Raji (cell line): ENCODE results near the gene ZNF69.

Experiments used
- POLR2A ChIP-seq: IDR thresholded peaks from 2 replicates; pipeline ENCODE4 v1.6.1; 2011; ENCODE audit warnings: low read depth, low read length, control low read depth; ENCODE audit not compliant: insufficient read depth

The ZNF69 gene

GRCh38 chr19:11887611-11888531 lies at the start of gene ZNF69:
ZNF69 (plus strand) TSS chr19:11887782; CDS start chr19:11887924, 142 bp downstream.
- no peak for TF ChIP-seq POLR2A

GRCh38 chr19:11843722-11844121 lies 43.9 kb upstream of the ZNF69 start:
- no peak for TF ChIP-seq POLR2A

GRCh38 chr19:11848200-11848593 lies 39.4 kb upstream of the ZNF69 start:
- TF ChIP-seq POLR2A = no peak

GRCh38 chr19:11848594-11849469 lies 38.8 kb upstream of the ZNF69 start, which contains the start of gene ZNF439:
ZNF439 (plus strand) TSS chr19:11848726; CDS start chr19:11848868, 142 bp downstream.
- peak; percentile 73 for TF ChIP-seq POLR2A

GRCh38 chr19:11853358-11853757 lies 34.2 kb upstream of the ZNF69 start:
- no peak for TF ChIP-seq POLR2A

- no peak for TF ChIP-seq POLR2A
Measured at GRCh38 chr19:11856596-11857250, 30.9 kb upstream of the ZNF69 start.

DNA sequence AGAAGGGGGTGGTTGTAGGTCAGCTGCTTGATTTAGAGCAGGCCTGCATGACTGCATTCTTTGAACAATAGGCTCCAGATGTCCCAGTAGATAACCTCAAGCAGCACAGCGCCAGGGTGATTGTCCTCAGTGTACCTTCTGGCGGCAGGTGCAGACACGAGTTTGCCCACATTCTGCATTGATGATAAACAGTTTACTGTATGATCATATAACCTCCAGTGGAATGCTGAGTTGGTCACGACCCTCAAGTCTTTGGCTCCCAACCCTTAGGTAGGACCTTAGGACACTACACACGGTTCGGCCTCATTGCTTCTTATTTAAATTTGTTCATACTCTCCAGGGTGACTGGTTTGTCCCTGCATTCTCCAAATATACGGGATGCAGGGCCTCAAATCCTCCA lies 26.9 kb upstream of the ZNF69 start:
- no peak for TF ChIP-seq POLR2A

DNA sequence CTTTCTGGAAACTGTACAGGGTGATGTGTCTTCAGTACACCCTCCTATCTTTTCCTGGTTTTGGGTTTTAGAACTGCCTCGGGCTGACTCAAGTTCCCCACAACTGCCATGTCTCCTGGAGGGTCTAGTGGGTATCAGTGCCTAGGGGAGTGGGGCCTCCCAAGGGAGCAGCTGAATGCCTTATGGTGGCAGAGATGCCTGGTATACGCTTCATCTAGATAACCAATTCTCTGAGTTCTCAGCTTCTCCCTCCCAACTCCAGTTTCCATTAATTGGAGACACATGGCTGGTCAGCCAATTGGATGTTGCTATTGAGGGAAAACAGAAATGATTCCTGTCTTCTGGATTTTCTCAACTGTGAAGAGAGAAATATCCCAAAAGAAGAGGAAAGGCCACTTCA lies 26.3 kb upstream of the ZNF69 start:
- no peak for TF ChIP-seq POLR2A

DNA sequence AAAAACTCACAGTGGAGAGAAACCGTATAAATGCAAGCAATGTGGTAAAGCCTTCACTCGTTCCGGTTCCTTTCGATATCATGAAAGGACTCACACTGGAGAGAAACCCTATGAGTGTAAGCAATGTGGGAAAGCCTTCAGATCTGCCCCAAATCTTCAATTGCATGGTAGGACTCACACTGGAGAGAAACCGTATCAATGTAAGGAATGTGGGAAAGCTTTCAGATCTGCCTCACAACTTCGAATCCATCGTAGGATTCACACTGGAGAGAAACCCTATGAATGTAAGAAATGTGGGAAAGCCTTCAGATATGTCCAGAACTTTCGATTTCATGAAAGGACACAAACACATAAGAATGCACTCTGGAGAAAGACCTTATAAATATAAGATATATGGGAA lies 19.4 kb upstream of the ZNF69 start:
- no peak for TF ChIP-seq POLR2A

DNA sequence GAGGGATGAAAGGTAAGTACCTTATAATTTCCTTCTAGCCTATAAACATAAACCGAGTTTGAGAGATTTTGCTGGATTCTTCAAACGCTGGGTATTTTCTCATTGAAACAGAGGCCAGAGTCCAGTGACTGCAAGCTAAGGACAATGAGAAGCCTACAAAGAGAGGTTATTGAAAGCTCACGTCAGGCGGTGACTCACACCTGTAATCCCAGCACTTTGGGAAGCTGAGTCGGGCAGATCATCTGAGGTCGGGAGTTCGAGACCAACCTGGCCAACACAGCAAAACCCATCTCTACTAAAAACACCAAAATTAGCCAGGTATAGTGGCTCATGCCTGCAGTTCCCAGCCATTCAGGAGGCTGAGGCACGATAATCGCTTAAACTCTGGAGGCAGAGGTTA lies 15.0 kb upstream of the ZNF69 start:
- TF ChIP-seq POLR2A = no peak

DNA sequence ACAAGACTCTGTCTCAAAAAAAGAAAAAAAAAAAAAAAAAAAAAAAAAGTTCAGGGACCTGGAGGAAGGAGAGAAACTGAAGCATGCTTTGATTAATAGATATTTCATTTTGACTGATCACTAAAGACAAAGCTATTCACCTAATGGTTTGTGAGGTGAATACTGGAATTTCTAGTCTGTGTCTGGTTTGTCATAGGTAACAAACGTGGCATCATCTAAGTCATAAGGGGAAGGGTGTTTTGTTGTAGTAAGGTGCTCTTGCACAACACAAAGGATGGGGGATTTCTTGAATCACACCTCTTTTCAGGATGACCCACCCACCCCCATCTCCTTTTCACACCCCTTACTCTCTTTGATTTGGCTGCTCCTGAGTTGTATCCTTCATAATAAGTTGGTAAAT lies 13.8 kb upstream of the ZNF69 start:
- TF ChIP-seq POLR2A = no peak

DNA sequence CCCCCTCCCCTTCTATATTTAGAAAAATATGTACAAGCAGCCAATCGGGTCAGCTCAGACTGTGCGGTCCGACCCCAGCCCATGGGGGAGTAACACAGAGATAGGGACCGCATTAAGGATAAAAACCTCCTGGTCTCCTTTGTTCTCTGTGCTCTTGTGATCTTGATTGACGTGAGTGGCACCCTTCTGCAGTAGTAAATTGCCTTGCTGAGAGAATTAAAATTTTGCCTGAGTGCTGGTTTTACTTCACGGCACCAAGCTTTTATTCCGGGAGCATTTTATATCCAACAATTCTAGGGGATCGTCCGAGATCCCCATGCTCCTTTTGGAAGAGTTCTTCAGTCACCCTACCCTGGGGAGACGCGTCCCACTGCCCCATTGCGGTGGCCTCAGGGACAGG lies 7.0 kb upstream of the ZNF69 start:
- TF ChIP-seq POLR2A = no peak

- no peak for TF ChIP-seq POLR2A
Measured at GRCh38 chr19:11881151-11881800, 6.3 kb upstream of the ZNF69 start.

DNA sequence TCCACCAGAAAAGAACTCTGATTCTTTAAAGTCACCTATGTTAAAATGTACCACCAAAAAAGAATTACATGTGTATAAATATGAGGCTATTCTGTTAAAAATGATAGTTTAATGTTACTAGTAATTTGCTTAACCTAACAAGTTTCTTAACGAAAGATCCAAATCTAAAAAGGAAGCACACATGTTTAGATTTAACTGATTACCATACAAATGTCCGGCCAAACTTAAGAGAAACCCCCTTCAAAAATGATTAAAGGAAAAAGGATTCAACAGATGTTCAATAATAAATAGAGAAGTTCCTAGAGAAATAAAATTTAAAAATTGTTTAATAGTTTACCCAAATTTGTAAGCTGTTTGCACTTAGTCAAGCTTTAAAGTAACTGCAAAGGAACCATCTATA lies 5.0 kb upstream of the ZNF69 start:
- no peak for TF ChIP-seq POLR2A

DNA sequence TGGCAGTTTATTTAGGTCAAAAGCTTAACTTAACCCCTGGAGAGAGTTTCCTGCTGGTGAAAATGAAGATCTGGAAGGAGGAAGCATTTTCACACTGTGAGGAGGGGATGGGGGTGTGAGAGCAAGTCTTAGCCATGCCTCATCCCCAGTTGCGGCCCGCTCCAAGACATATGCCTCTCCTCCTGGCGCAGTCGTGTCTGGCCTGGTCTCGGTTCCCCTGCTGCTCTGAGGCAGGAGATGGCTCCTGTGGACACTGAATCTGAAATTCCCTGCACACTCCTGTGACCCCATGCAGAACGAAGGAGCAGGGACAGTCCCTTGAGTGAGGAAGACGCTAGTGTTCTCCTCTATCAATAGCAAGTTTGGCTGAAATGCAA lies 360 bp upstream of the ZNF69 start:
- no peak for TF ChIP-seq POLR2A
